ENCODE measurements around the gene CYTH2. TPM values are rescaled to one million over a fixed set of nuclear protein-coding genes. Genes with fewer than 3 reads are reported as not detected.

CYTH2 gene
- total and polyA plus RNA-seq, 2 of the 8 experiments (the other 6 are each of a cell fraction or from before 2014, with no cell fraction given): 43.7 to 71.4 TPM

- H4K20me1 ChIP-seq (replicated peaks in 1 of 2; ENCODE audit: control insufficient read depth in 1 of 2, insufficient read depth in 2 of 2, low read length in 2 of 2): peaks cover 0 to 4% of the 10 kb centered on the region in 2 experiments
- H3K4ac ChIP-seq (replicated peaks; ENCODE audit: insufficient read length, low read depth, low read length): no peak overlapping the region
- H2AK5ac ChIP-seq (ENCODE audit: low read depth, low read length): no peak overlapping the region; the same call in 1 of the 2 replicates
- no peak overlapping the region for H3K4me3 ChIP-seq (ENCODE audit: extremely low read depth in 1 of 4, insufficient read depth in 2 of 4, low read depth in 3 of 4, low read length in 4 of 4)
- H3K9ac ChIP-seq (replicated peaks in 1 of 4; ENCODE audit: extremely low read depth in 1 of 4, low read depth in 3 of 4, low read length in 3 of 4): no peak overlapping the region
- no peaks in the 10 kb centered on the region for H3K79me1 ChIP-seq (ENCODE audit: low read depth, low read length)
- CTCF ChIA-PET (ENCODE audit: partially characterized antibody): interaction anchor here (0.6 to 3.4 kb wide), 6 partner anchors 8 to 114 kb away, joined by 3 to 29 read pairs (median 4); no protein-coding TSS in a partner anchor
- peaks cover 13% of the 10 kb centered on the region for H3K23me2 ChIP-seq (ENCODE audit: low read depth, low read length)
- no peak overlapping the region for H3K14ac ChIP-seq (ENCODE audit: insufficient read length)
- POLR2A ChIA-PET (ENCODE audit: partially characterized antibody): interaction anchor here (0.9 to 2.1 kb wide), 5 partner anchors 34 to 98 kb away, joined by 3 to 6 read pairs (median 4); partner anchors contain the start of gene FAM83E
- H3K18ac ChIP-seq (ENCODE audit: extremely low read depth, low read length): no peak overlapping the region
- H3K56ac ChIP-seq (replicated peaks; ENCODE audit: insufficient read length, low read depth, low read length): no peak overlapping the region
- H4K5ac ChIP-seq (ENCODE audit: insufficient read length, low read depth, low read length): no peak overlapping the region
- peak overlapping the region; percentile 39; the same call in 1 of the 2 replicates for H2BK12ac ChIP-seq (ENCODE audit: low read depth, low read length)
- no peaks in the 10 kb centered on the region for H3K9me3 ChIP-seq (ENCODE audit: insufficient read depth in 2 of 2, low read depth in 1 of 2, low read length in 1 of 2)
- no peak for DNase-seq (ENCODE audit: low read depth in 1 of 2, low spot score in 2 of 2)
- H3K27me3 ChIP-seq (replicated peaks in 1 of 4; ENCODE audit: control insufficient read depth in 3 of 4, extremely low read depth in 1 of 4, insufficient read depth in 3 of 4, low read length in 3 of 4): peaks cover 0 to 12% (median 9%) of the 10 kb centered on the region in 4 experiments; a peak in 4 of 7 replicates
- FAIRE-seq: no peak
- H3K79me2 ChIP-seq (ENCODE audit: control insufficient read depth in 1 of 2, insufficient read depth in 2 of 2, low read length in 2 of 2): no peaks in the 10 kb centered on the region
- H2BK5ac ChIP-seq (ENCODE audit: low read depth, low read length): no peak overlapping the region
- peak overlapping the region; percentile 95; the same call in 1 of the 2 replicates for H2BK15ac ChIP-seq (ENCODE audit: low read length)
- TF ChIP-seq TEAD4 (IDR thresholded peaks at IDR 0.05; ENCODE audit: low read depth, low read length) (no peak), SIN3A (conservative IDR thresholded peaks at IDR 0.05 in 1 of 2, IDR thresholded peaks at IDR 0.05 in 1 of 2; ENCODE audit: low read depth in 1 of 2, low read length in 2 of 2) (no peak), CREB1 (IDR thresholded peaks at IDR 0.05) (no peak), TCF12 (IDR thresholded peaks at IDR 0.05; ENCODE audit: low read depth, low read length) (no peak), SIRT6 (IDR thresholded peaks at IDR 0.05; ENCODE audit: low read length) (no peak), RAD21 (IDR thresholded peaks at IDR 0.05 in 1 of 2, conservative IDR thresholded peaks at IDR 0.05 in 1 of 2; ENCODE audit: low read depth in 2 of 2, low read length in 2 of 2) (no peak), RXRA (IDR thresholded peaks at IDR 0.05; ENCODE audit: insufficient read depth, low read depth, low read length) (no peak), SAP30 (IDR thresholded peaks at IDR 0.05; ENCODE audit: insufficient read depth, insufficient replicate concordance, low read length) (no peak), CHD2 (IDR thresholded peaks at IDR 0.05; ENCODE audit: low read length) (no peak)
- no peak overlapping the region for H4K8ac ChIP-seq (ENCODE audit: extremely low read depth, insufficient read depth, low read length)
- H3K4me1 ChIP-seq (replicated peaks in 1 of 4; ENCODE audit: control insufficient read depth in 3 of 4, insufficient read depth in 4 of 4, low read length in 3 of 4): peaks cover 0 to 16% (median 6%) of the 10 kb centered on the region in 4 experiments; a peak in 5 of 7 replicates
- H3K4me2 ChIP-seq (ENCODE audit: insufficient read depth in 1 of 2, low read depth in 2 of 2, low read length in 2 of 2): no peak overlapping the region; a peak in 1 of 4 replicates
- peak overlapping the region; percentile 90; the same call in 1 of the 2 replicates for H2BK20ac ChIP-seq (ENCODE audit: low read length)
- WGBS, 2 experiments (ENCODE audit: extremely low coverage in 1 of 2, insufficient coverage in 1 of 2, insufficient read length in 1 of 2, insufficient replicate concordance in 2 of 2, low coverage in 1 of 2, low lambda C conversion rate in 2 of 2, missing lambda C conversion rate in 1 of 2): 86% methylated on average over 8 of the region's 8 CpGs; no CpG with 5 or more reads in 1 of the 2 experiments
- H3K36me3 ChIP-seq (ENCODE audit: control insufficient read depth in 2 of 4, insufficient read depth in 4 of 4, low read length in 3 of 4): no peaks in the 10 kb centered on the region
- no peak overlapping the region for H3K27ac ChIP-seq (ENCODE audit: low read depth, low read length)
- no peak overlapping the region for H2BK120ac ChIP-seq (replicated peaks; ENCODE audit: low read depth, low read length)
- peak overlapping the region; percentile 81; the same call in 1 of the 2 replicates for H2AFZ ChIP-seq (ENCODE audit: low read length)
- no peak overlapping the region for H4K91ac ChIP-seq (replicated peaks; ENCODE audit: insufficient read length, low read length)
- H3K23ac ChIP-seq (ENCODE audit: insufficient read length): no peak overlapping the region
Observed at GRCh38 chr19:48516536-48516935, 47.4 kb downstream of the CYTH2 start.
